Fibroblast of the aortic adventitia (primary cell): ENCODE data around the gene PLXND1. TPM values are rescaled to one million over a fixed set of nuclear protein-coding genes. Genes with fewer than 3 reads are reported as not detected.

ENCODE experiments used
- DNase-seq: peaks from one replicate; pipeline ENCODE4 v3.0.0-alpha.2; 2010; ENCODE audit warnings: low read depth
- H3K4me3 ChIP-seq: 2 replicates; pipeline ENCODE4 v1.5.1; 2011; ENCODE audit warnings: low read depth, mild to moderate bottlenecking, control low read depth, low read length, moderate library complexity
- CTCF ChIP-seq: IDR thresholded peaks from 2 replicates; pipeline ENCODE4 v1.5.1; 2011; ENCODE audit warnings: mild to moderate bottlenecking, low read length, control low read depth, inconsistent platforms; ENCODE audit not compliant: insufficient read depth
- total RNA-seq: library from RNA; depleted of rRNA; stranded (reverse); fragments of >200 nt; gene quantifications from 2 replicates; pipeline ENCODE4 v1.2.3, GENCODE V29; 2012; ENCODE audit warnings: low replicate concordance

Gene PLXND1
- total RNA-seq, 1 donor = 31.4 TPM

- no peak overlapping the region for H3K4me3 ChIP-seq
- TF ChIP-seq CTCF = no peak
- DNase-seq = no peak
These were observed 71.9 kb downstream of the PLXND1 start for GRCh38 chr3:129534428-129535027.

GRCh38 chr3:129533406-129533805 is 73.1 kb downstream of the PLXND1 start:
- H3K4me3 ChIP-seq = no peak overlapping the region
- DNase-seq = no peak
- no peak for TF ChIP-seq CTCF

- TF ChIP-seq CTCF = no peak
- H3K4me3 ChIP-seq = no peak overlapping the region
These were observed 74.2 kb downstream of the PLXND1 start for GRCh38 chr3:129532261-129532660.

GRCh38 chr3:129531699-129532098 is 74.8 kb downstream of the PLXND1 start:
- no peak overlapping the region for H3K4me3 ChIP-seq
- no peak for DNase-seq
- no peak for TF ChIP-seq CTCF

More at GRCh38 chr3:129532261-129532660, 74.2 kb downstream of the PLXND1 start:
- DNase-seq = no peak

GRCh38 chr3:129530821-129531220 is 75.7 kb downstream of the PLXND1 start:
- H3K4me3 ChIP-seq = no peak overlapping the region
- no peak for DNase-seq
- no peak for TF ChIP-seq CTCF

GRCh38 chr3:129530251-129530791 is 76.2 kb downstream of the PLXND1 start:
- no peak for TF ChIP-seq CTCF
- peak; percentile 82 for DNase-seq
- H3K4me3 ChIP-seq = no peak overlapping the region
